H1 (cell line): ENCODE data around the gene CTNND2.

Experiments
- ATF2 ChIP-seq: IDR thresholded peaks from 2 replicates; pipeline ENCODE4 v1.6.1; 2012; ENCODE audit warnings: low read length, inconsistent platforms
- ATF3 ChIP-seq: IDR thresholded peaks from 2 replicates; pipeline ENCODE4 v1.6.1; 2011; ENCODE audit warnings: low read depth, mild to moderate bottlenecking, low read length; ENCODE audit not compliant: insufficient read depth
- BACH1 ChIP-seq: IDR thresholded peaks from 2 replicates; pipeline ENCODE4 v1.6.1; 2012; ENCODE audit warnings: low read length, improper control_type of control experiment
- CTCF ChIP-seq, 3 experiments: IDR thresholded peaks; 1 replicate in 2 of 3; 2 replicates in 1 of 3; pipeline versions ENCODE4 v1.5.1 to v1.6.1; 2011; ENCODE audit warnings: low read length in 3 of 3, mild to moderate bottlenecking in 3 of 3, inconsistent platforms in 2 of 3, low read depth in 1 of 3, moderate library complexity in 1 of 3; ENCODE audit not compliant: insufficient read depth in 1 of 3; ENCODE audit errors: control extremely low read depth in 1 of 3
- E2F6 ChIP-seq: IDR thresholded peaks from 2 replicates; pipeline ENCODE4 v1.6.1; 2012; ENCODE audit warnings: inconsistent platforms
- EZH2 ChIP-seq: fragments of 200-600 bp; sonication (generic); IDR thresholded peaks from 2 replicates; pipeline ENCODE4 v1.7.1; 2012; ENCODE audit warnings: low read depth, mild to moderate bottlenecking, moderate library complexity, low read length, inconsistent platforms; ENCODE audit not compliant: severe bottlenecking
- JUND ChIP-seq: IDR thresholded peaks from 2 replicates; pipeline ENCODE4 v1.6.1; 2011; ENCODE audit warnings: mild to moderate bottlenecking, improper control_type of control experiment, low read length
- MAX ChIP-seq: IDR thresholded peaks from 2 replicates; pipeline ENCODE4 v1.6.1; 2012; ENCODE audit warnings: inconsistent platforms
- PHF8 ChIP-seq: fragments of 200-600 bp; sonication (generic); conservative IDR thresholded peaks from 2 replicates; pipeline ENCODE4 v1.7.1; 2012; ENCODE audit warnings: low read depth, mild to moderate bottlenecking, inconsistent platforms, low read length, moderate library complexity
- POLR2A ChIP-seq, 2 experiments: IDR thresholded peaks; 1 replicate in 1 of 2; 2 replicates in 1 of 2; pipeline ENCODE4 v1.6.1; 2011; ENCODE audit warnings: low read depth in 2 of 2, low read length in 2 of 2, mild to moderate bottlenecking in 2 of 2; ENCODE audit errors: control extremely low read depth in 1 of 2
- SP1 ChIP-seq: IDR thresholded peaks from 2 replicates; pipeline ENCODE4 v1.6.1; 2011; ENCODE audit warnings: low read depth, low read length
- TAF1 ChIP-seq: IDR thresholded peaks from 2 replicates; pipeline ENCODE4 v1.6.1; 2011; ENCODE audit warnings: mild to moderate bottlenecking, low read depth, low read length
- TCF12 ChIP-seq: IDR thresholded peaks from 2 replicates; pipeline ENCODE4 v1.6.1; 2011; ENCODE audit warnings: low read depth, mild to moderate bottlenecking, low read length
- ZNF274 ChIP-seq: IDR thresholded peaks from 2 replicates; pipeline ENCODE4 v1.7.0; 2012; ENCODE audit warnings: low read length, borderline replicate concordance; ENCODE audit errors: extremely low read depth

GRCh38 chr5:11037080-11037479 lies 867.2 kb downstream of the CTNND2 start:
- no peak for TF ChIP-seq SP1
- no peak for TF ChIP-seq CTCF (IDR thresholded peaks at IDR 0.05; ENCODE audit: control extremely low read depth in 1 of 3, insufficient read depth in 1 of 3, low read depth in 1 of 3, low read length in 3 of 3)
- no peak for TF ChIP-seq ATF3
- no peak for TF ChIP-seq TAF1
- TF ChIP-seq EZH2 = no peak
- TF ChIP-seq ATF2 = no peak
- TF ChIP-seq PHF8 = no peak
- no peak for TF ChIP-seq ZNF274
- no peak for TF ChIP-seq JUND
- no peak for TF ChIP-seq MAX
- no peak for TF ChIP-seq TCF12
- no peak for TF ChIP-seq POLR2A (IDR thresholded peaks at IDR 0.05; ENCODE audit: control extremely low read depth in 1 of 2, low read depth in 2 of 2, low read length in 2 of 2)
- TF ChIP-seq BACH1 = no peak
- no peak for TF ChIP-seq E2F6
